Endothelial cell of hepatic sinusoid (primary cell): ENCODE results near the gene LDLRAP1.
"Not testable (repeated sequence)": the region's sequence is repeated elsewhere in the genome, so short reads cannot be mapped to it uniquely, and the experiment has no call there.

Experiments
- in situ Hi-C: cut with HindIII; loops from 2 replicates; pipeline ENCODE4 v1.10.0; 2017; ENCODE audit warnings: low sequenced_read_pairs

LDLRAP1 gene

DNA sequence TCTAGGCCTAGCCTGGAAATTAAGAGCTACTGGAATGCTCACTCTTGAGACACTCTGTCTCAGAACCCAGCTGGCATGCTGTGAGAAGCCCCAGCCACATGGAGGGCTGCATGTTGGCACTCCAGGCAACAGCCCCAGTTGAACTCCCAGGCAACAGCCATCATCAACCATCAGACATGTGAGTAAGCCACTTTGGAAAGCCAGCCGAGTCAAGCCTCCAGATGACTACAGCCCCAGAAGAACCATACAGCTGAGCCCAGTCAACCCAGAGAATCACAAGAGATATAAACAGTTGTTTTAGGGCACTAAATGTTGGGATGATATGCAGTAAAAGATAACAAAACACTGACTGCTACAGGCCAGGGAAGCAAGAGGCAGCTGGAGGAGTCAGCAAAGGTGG is 55.5 kb downstream of the LDLRAP1 start:
- in situ Hi-C loops = loop anchor here (5.0 to 10.0 kb wide), 2 partner anchors 102 to 186 kb away; no protein-coding TSS in a partner anchor

DNA sequence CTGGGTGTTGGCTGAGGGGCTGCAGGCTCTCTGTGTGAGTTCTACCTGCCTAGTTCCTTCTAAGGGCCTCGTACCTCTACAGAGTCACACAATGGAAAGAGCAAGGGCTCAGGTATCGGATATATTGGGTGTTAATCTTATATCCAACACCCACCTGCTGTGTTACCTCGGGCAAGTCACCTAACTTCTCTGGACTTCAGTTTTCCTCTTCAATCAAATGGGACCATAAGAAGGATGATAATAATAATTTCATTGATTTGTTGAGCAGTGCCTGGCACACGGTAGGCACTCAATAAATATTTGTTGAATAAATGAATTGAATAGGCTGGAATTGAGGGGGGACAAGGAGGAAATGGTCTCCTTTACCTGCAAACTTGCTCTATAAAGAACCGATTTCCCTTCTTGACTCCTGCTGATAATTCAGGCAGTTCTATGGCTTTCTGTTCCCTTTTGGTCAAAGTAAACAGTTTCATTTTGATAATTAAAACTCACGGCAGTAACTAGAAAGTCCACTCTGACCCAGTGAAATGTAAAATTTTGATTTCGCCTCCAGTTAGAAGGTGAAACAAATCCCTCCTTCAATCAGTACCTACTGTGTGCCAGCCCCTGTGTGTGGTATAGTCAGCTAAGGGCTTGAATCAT is 56.7 kb downstream of the LDLRAP1 start:
- in situ Hi-C loops = loop anchor here (5.0 to 10.0 kb wide), 2 partner anchors 103 to 185 kb away; no protein-coding TSS in a partner anchor

DNA sequence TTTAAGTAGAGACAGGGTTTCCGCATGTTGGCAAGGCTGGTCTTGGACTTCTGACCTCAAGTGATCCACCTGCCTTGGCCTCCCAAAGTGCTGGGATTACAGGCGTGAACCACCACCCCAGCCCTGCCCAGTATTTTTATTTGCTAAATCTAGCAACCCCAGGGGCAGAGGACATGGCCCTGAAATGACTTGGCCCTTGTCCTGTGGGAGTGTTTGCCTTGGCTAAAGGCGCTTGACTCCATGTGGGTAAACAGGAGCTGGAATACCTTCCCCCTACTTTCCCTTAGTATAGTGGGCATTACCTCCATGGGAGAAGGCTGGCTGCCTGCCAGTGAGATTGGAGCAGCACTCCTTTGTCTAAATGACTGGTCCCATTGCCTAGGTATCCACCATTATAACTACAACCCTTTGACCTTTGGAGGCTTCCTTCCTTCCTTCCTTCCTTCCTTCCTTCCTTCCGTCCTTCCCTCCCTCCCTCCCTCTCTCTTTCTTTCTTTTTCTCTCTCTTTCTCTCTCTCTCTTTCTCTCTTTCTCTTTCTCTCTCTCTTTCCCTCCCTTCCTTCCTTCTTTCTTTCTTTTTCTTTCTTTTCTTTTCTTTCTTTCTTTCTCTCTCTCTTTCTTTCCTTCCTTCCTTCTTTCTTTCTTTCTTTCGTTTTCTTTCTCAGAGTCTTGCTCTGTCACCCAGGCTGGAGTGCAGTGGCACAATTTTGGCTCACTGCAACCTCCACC is 57.7 kb downstream of the LDLRAP1 start:
- in situ Hi-C loops = not testable (repeated sequence)

DNA sequence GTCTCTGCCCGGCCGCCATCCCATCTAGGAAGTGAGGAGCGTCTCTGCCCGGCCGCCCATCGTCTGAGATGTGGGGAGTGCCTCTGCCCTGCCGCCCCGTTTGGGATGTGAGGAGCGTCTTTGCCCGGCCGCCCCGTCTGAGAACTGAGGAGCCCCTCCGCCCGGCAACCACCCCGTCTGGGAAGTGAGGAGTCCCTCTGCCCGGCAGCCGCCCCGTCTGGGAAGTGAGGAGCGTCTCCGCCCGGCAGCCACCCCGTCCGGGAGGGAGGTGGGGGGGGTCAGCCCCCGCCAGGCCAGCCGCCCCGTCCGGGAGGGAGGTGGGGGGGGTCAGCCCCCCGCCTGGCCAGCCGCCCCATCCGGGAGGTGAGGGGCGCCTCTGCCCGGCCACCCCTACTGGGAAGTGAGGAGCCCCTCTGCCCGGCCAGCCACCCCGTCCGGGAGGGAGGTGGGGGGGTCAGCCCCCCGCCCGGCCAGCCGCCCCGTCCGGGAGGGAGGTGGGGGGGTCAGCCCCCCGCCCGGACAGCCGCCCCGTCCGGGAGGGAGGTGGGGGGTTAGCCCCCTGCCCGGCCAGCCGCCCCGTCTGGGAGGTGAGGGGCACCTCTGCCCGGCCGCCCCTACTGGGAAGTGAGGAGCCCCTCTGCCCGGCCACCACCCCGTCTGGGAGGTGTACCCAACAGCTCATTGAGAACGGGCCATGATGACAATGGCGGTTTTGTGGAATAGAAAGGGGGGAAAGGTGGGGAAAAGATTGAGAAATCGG is 60.6 kb downstream of the LDLRAP1 start:
- in situ Hi-C loops = not testable (repeated sequence)

DNA sequence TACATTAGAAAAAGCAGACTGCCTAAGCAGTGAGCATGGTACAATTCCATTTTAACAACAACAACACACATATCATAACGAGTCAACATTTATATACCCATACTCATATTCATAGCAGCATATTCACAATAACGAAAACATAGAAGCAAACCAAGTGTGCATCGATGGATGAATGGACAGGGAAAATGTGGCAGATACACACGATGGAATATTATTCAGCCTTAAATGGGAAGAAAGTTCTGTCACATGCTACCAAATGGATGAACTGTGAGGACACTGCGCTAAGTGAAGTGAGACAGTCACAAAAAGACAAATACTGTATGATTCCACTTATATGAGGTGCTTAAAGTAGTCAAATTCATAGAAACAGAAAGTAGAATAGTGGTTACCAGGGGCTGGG is 63.7 kb downstream of the LDLRAP1 start:
- in situ Hi-C loops = no loop called here

DNA sequence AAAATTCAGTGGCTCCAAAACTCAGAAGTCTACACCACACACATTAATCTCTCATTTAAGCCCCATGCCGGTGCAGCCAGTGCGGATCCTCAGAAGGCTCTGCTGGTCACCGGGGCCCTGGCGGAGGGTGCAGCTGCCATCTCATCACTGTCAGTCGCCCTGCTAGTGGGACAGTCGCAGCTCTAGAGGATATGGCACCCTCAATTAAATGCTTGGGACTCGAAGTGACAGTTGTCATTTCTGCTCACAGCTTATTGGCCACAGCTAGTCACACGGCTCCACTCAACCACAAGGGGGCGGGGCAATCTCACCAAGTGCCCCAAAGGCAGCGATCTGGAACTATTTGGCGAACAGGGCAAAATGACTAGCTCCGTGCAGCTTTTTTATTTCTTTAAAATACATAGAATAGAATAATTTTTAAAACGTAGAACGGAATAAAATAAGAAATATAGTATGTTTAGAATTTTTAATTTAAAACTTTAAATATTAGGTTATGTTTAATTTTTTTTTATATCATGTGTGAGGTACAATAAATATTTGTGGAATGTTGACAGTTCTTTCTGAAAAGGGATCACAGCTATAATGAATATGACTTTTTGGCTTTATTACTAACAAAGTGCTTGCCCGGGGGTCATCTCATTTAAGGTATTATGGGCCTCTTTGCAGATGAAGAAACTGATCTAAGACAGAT is 65.2 kb downstream of the LDLRAP1 start:
- in situ Hi-C loops = no loop called here

DNA sequence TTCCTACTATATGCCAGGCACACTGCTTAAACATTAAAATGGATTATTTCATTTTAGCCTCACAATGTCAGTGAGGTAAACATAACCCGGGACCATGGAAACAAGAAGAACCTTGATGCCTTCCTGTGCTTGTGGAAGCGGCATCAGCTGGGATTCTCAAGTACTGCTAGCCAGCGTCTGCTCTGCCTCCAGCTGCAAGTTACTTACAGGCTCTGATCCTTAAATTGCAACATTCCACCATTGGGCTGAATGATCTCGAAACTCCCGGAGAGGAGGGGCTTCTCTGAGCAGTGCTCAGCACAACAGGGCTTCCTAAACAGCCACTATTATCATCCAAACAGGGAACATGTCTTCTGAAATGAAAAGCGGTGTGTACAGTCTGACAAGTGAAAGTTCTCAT is 66.5 kb downstream of the LDLRAP1 start:
- in situ Hi-C loops = loop anchor here (5.0 kb wide), 2 partner anchors 33 to 77 kb away; no protein-coding TSS in a partner anchor

DNA sequence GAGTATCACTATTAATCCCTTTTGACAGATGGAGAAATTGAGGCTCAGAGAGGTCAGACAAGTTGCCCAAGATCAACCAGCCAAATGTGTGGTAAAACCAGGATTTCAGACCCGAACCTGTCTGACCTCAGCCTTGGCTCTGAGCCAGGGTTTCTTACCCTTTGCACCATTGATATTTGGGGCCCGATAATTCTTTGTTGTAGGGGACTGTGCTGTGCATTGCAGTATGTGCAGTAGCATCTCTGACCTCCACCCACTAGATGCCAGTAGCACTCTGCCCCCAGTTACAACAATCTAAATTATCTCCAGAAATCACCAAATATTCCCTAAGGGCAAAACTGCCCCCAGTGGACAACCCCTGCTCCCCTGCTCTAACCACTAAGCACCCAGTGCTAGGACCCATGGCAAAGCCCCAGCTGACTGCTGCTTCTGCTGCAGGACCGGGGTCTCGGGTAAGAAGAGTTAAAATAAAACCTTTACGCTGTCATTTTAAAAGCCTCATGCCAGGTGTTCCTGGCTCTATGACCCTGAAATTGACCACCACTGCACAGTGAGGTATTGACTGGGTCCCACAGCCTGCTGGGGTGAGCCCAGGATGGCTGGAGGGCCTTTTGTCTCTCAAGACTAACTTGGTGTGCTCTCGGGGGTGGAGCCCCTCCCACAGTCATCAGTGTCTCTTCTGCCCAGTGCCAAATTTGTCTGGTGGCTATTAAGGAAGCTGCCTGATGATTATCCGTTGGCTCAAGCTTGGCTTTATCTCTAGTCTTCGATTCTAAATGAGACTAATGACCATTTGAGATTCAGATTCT is 67.6 kb downstream of the LDLRAP1 start:
- in situ Hi-C loops = loop anchor here (5.0 kb wide), 2 partner anchors 34 to 76 kb away; no protein-coding TSS in a partner anchor

DNA sequence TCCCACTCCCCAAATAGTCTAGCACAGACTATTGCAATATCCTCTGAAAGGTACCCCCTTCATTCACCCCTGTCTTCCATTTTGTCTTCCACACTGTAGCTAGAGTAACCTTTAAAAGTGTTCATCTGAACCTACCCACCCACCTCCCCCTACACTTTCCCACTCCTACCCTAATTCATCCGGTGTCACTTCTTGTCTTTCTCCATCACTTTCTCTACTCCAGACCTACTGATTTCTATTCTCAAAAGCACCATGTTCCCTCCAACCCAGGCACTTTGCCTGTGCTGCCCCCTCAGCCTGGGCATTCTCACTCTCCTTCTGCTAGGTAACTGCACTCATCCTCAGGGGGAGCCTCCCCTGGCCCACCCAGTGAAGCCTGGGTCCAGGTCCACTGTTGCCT is 68.4 kb downstream of the LDLRAP1 start:
- in situ Hi-C loops = loop anchor here (5.0 kb wide), 2 partner anchors 35 to 75 kb away; no protein-coding TSS in a partner anchor

DNA sequence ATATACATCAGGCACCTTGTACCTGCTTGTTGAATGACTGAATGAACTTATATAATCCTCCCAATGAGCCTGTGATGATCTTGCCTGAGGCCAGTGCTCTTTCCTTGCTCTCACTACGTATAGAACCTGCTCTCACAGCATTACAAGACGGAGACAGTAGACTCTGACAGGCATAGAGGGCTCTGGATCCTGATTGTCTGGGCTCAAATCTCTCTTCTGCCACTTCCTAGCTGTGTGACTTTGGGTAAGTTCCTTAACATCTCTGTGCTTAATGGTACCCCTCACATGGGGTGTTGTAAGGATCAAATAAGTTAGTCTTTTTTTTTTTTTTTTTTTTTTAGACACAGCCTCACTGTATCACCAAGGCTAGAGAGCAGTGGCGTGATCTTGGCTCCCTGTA is 69.0 kb downstream of the LDLRAP1 start:
- in situ Hi-C loops = loop anchor here (5.0 kb wide), 2 partner anchors 35 to 75 kb away; no protein-coding TSS in a partner anchor

DNA sequence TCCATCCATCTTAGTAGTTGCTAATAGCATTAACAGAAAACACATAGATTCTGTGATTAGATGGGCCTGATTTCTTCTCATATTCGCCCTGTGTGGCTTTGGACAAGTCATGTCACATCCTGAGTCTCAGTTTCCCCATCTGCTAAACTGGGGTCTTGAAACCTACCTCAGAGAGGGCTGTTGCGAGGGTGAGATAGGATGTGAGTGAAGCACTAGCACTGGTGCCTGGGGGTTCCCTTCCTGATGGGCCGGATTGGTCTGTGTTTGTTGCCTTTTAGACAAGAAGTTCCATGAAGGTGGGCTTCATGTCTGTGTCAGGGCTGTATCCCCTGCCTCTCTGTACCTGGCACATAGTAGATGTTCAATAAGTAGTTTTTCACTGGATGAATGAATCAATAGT is 69.7 kb downstream of the LDLRAP1 start:
- in situ Hi-C loops = loop anchor here (5.0 kb wide), 2 partner anchors 36 to 74 kb away; no protein-coding TSS in a partner anchor

DNA sequence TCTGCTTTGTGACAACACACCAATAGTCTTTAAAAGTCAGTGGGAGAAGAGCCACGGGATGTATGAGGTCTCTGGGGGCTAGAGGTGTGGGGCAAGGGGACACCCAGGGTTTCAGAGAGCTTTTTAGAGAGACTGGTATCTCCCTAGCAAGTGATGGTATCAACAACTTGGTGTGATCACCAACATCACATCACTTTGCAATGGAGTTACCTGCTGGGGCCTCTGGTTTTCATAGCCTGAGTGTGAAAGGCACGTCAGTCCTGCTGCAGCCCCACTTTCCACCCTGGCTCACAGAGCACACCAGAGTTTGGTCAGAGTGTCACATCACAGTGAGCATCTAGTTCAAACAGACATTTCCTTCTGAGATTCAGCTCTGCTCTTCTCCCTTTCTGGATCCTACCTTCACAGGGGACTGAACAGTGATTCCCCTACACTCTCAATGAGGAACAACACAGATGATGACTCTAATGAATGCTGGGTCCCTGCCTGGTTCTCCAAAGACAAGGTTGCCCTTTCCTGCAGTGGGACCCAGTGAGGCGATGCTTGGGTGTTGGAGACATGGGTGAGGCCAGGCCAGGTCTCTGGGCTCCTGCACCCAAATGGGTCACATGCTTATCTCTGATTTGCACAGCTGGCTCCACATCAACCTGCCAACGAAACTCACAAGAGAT is 71.2 kb downstream of the LDLRAP1 start:
- in situ Hi-C loops = loop anchor here (5.0 kb wide), 2 partner anchors 37 to 73 kb away; no protein-coding TSS in a partner anchor

DNA sequence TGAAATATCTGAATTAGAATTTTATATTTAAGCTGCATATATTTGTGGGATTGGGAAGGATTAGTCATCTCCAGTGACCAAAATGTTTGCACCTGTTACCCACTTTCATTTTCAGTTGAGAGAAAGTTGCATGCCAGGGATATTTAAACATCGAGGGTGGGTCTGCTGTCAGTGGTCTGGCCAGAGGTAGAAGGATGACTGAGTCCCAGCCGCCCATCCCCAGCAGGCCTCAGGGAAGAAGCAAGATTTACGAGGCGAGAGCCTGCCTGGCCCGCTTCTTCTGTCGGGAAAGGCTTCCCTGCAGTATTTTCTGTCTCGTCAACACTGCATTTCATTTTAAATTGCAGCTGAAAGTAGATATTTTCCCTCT is 71.8 kb downstream of the LDLRAP1 start:
- in situ Hi-C loops = no loop called here

DNA sequence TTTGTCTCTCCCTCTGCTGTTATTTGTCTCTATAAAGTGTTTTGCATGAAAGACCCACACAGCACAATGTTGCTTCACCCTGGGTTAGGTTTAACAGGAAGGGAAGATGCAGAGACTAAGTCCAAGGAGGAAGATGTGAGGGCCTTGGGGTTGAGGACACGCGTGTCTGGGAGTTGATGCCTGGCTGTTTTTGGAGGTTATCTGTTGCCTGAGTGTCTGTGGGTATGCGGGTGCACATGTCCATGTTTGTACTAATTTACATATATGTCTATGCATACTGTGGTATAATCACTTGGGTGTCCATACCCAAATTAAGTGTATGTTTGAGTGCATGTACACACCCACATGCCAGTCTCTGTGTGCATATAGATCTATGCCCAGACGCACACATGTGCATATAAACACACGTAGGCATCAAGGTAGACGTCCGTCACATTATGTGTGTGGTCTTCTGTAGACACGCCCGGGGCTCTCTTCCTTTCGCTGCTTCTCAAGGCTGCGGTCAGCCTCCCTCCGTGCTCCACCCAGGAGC is 72.2 kb downstream of the LDLRAP1 start:
- in situ Hi-C loops = no loop called here

DNA sequence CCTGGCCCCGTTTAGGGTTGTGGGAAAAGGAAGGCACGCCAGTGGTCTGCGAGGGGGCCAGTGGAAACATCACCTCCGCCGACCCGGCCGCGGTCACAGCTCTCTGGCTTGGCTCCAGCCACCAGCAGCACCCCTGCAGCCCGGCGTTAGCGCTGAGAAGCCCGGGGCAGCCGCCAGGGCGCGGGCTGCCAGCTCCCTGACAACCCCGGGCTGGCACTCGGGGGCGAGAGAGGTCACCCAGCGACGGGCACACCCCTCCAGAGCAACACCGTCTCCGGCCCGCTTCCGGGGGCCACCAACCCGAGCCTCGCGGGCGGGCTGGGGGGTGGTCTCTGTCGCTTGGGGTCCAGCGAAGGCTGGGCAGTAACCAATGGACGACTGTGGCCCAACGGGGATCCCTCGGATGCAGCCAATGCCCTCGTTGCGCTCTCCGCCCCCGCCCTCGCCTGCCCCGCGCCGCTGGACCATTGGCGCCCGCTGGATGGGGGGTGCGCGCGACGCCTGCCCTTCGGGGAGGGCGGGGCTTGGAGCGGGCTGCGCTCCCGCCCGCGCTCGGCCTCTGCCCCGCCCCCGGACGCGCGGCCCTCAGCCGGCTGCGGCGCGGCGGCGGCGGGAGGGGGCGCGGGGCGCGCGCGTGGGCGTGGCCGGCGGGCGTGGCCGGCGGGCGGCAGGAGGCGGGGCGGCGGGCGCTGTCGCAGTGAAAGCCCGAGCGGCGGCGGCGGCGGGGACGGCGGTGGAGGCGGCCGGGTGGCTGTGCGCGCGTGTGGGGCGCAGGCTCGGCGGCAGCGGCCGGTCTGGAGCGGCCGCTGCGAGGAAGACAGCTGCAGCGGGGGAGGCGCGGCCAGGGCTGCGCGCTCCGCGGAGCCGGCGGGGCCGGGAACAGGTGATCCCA is 72.9 kb downstream of the LDLRAP1 start, which contains the start of gene MAN1C1:
Gene MAN1C1, plus strand, starts transcription at position 697 of the 892 bp plus-strand sequence. CDS start 1,007 bp downstream, outside the sequence.
- in situ Hi-C loops = no loop called here

DNA sequence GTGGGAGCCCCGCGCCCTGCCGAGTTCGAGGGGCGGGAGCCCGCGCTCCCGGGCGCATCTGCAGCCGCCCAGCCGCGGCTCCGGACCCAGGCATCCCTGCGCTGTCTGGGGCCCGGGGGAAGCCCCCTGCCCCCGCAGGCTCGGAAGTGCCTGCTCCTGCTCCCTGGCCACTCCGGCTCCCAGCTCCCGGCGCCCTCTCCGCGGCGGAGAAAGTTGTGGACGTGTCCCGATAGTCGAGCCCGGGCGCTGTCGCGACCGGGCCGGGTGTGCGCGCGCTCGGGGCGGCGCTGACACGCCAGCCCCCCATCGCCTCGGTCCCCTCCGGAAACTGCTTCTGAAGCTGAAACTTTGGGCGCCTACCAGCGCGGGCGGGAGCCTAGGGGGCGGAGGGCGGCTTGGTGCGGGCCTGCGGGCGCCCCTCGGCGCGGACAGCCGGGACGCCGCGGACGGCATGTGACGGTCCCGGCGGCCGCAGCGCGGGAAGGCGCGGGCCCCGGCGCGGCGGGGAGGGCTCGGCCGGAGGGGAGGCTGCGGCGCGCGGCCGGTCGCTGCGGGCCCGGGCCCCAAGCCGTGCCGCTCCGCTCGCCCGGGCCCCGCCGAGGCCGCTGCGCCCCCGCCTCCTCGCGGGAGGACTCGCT is 73.7 kb downstream of the LDLRAP1 start:
- in situ Hi-C loops = no loop called here

DNA sequence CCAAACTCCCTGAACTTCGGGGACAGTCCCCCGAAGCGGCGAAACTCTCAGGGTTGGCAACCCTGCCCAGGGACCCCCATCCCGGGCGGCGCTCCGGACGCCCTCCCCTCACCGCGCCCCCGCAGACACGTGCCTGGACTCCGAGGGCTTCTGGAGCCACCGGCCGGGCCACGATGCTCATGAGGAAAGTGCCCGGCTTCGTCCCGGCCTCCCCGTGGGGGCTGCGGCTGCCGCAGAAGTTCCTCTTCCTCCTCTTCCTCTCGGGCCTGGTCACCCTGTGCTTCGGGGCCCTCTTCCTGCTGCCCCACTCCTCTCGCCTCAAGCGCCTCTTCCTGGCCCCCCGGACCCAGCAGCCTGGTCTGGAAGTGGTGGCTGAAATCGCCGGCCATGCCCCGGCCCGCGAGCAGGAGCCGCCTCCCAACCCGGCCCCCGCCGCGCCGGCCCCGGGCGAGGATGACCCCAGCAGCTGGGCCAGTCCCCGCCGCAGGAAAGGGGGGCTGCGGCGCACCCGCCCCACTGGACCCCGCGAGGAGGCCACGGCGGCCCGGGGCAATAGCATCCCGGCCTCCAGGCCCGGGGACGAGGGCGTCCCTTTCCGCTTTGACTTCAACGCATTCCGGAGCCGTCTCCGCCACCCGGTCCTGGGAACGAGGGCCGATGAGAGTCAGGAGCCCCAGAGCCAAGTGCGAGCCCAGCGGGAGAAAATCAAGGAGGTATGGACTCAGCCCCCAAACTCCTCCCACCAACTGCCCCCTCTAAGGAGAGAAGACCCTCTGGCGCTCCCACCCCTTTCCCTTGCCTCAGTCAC is 74.4 kb downstream of the LDLRAP1 start:
- in situ Hi-C loops = no loop called here
